ENCODE results near the gene CD38.
"Not testable (repeated sequence)": the region's sequence is repeated elsewhere in the genome, so short reads cannot be mapped to it uniquely, and the experiment has no call there.

Gene CD38

DNA sequence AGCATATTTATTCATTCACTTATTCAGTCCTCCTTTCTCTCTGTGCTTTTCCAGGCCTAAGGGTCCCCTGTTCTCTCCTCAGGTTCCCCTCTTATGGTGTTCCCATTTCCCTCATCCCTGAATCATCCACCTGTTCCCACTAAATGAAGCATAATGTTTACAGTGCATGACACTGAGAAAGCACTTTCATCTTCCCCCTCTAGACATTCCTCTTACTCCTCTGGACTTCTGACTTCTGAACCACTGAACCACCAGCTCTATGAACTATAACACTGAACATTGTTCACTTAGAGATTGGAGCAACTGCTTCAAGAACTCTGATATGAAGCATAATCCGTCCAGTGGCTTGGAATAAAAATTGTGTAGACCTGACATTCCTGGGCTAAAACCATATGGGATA, 59.5 kb downstream of the CD38 start:
- TF ChIP-seq, protein P1, sequence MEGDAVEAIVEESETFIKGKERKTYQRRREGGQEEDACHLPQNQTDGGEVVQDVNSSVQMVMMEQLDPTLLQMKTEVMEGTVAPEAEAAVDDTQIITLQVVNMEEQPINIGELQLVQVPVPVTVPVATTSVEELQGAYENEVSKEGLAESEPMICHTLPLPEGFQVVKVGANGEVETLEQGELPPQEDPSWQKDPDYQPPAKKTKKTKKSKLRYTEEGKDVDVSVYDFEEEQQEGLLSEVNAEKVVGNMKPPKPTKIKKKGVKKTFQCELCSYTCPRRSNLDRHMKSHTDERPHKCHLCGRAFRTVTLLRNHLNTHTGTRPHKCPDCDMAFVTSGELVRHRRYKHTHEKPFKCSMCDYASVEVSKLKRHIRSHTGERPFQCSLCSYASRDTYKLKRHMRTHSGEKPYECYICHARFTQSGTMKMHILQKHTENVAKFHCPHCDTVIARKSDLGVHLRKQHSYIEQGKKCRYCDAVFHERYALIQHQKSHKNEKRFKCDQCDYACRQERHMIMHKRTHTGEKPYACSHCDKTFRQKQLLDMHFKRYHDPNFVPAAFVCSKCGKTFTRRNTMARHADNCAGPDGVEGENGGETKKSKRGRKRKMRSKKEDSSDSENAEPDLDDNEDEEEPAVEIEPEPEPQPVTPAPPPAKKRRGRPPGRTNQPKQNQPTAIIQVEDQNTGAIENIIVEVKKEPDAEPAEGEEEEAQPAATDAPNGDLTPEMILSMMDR (IDR thresholded peaks at IDR 0.05; ENCODE audit: low read depth, low read length, missing control alignments) = no peak
- no peak overlapping the region for H3K4me3 ChIP-seq (replicated peaks; ENCODE audit: low read depth, low read length)
- no peak for DNase-seq (ENCODE audit: extremely low read depth, low read depth)

DNA sequence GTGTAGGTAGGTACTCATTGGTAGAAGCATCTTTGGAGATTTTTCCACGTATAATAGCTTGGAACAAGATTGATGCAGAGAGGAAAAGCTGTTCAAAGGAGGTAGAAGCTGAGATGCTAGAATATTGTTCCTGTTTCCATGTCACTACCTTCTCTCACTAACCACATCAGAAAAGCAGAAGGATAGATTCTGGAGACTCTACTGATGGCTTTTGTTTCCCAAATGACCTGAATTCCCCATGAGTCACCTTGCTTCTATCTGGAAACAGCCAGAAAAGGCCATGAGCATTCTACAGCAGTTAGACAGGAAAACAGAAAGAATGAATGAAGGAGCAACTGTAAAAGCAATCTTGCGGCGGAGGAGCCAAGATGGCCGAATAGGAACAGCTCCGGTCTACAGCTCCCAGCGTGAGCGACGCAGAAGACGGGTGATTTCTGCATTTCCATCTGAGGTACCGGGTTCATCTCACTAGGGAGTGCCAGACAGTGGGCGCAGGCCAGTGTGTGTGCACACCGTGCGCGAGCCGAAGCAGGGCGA, 63.1 kb downstream of the CD38 start:
- not testable (repeated sequence) for DNase-seq (ENCODE audit: extremely low read depth, low read depth); H3K4me3 ChIP-seq (replicated peaks; ENCODE audit: low read depth, low read length)

- no peak overlapping the region for H3K4me3 ChIP-seq (replicated peaks; ENCODE audit: low read depth, low read length)
- no peak for DNase-seq (ENCODE audit: extremely low read depth, low read depth)
- TF ChIP-seq, protein P1 (IDR thresholded peaks at IDR 0.05; ENCODE audit: low read depth, low read length, missing control alignments) = no peak
Measured at GRCh38 chr4:15847746-15848145, 69.6 kb downstream of the CD38 start.

DNA sequence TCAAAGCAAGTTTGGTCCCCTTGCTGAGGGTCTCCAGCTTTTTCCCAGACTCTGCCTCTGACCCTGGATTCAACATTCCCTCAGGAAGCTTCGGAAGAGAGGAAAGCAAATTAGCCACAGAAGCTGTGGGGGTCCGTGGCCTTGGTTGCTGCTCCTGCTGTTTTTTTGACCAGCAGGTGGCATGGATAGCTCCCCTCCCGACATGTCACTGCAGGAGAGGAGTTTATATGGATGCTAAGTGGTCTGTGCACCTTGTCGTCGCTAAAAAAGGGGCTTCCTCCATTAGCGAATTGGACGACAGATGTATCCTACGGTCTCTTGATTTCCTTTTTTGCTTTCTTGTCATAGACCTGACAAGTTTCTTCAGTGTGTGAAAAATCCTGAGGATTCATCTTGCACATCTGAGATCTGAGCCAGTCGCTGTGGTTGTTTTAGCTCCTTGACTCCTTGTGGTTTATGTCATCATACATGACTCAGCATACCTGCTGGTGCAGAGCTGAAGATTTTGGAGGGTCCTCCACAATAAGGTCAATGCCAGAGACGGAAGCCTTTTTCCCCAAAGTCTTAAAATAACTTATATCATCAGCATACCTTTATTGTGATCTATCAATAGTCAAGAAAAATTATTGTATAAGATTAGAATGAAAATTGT, 70.2 kb downstream of the CD38 start:
- H3K4me3 ChIP-seq (replicated peaks; ENCODE audit: low read depth, low read length) = no peak overlapping the region
- TF ChIP-seq, protein P1 (IDR thresholded peaks at IDR 0.05; ENCODE audit: low read depth, low read length, missing control alignments) = no peak
- DNase-seq (ENCODE audit: extremely low read depth, low read depth) = no peak

GRCh38 chr4:15851969-15852368, 73.8 kb downstream of the CD38 start:
- TF ChIP-seq, protein P1 (IDR thresholded peaks at IDR 0.05; ENCODE audit: low read depth, low read length, missing control alignments) = no peak
- no peak for DNase-seq (ENCODE audit: extremely low read depth, low read depth)

GRCh38 chr4:15852524-15852923, 74.4 kb downstream of the CD38 start:
- TF ChIP-seq, protein P1 (IDR thresholded peaks at IDR 0.05; ENCODE audit: low read depth, low read length, missing control alignments) = no peak
- DNase-seq (ENCODE audit: extremely low read depth, low read depth) = no peak
- no peak overlapping the region for H3K4me3 ChIP-seq (replicated peaks; ENCODE audit: low read depth, low read length)

More at GRCh38 chr4:15851969-15852368, 73.8 kb downstream of the CD38 start:
- H3K4me3 ChIP-seq (replicated peaks; ENCODE audit: low read depth, low read length) = no peak overlapping the region

GRCh38 chr4:15853345-15853744, 75.2 kb downstream of the CD38 start:
- H3K4me3 ChIP-seq (replicated peaks; ENCODE audit: low read depth, low read length) = no peak overlapping the region
- TF ChIP-seq, protein P1 (IDR thresholded peaks at IDR 0.05; ENCODE audit: low read depth, low read length, missing control alignments) = no peak
- DNase-seq (ENCODE audit: extremely low read depth, low read depth) = no peak
